Measurements from ENCODE around the gene HIGD1A. TPM values are rescaled to one million over a fixed set of nuclear protein-coding genes. Genes with fewer than 3 reads are reported as not detected.

Gene HIGD1A
- polyA plus RNA-seq, 1 experiment, result 225 TPM

DNA sequence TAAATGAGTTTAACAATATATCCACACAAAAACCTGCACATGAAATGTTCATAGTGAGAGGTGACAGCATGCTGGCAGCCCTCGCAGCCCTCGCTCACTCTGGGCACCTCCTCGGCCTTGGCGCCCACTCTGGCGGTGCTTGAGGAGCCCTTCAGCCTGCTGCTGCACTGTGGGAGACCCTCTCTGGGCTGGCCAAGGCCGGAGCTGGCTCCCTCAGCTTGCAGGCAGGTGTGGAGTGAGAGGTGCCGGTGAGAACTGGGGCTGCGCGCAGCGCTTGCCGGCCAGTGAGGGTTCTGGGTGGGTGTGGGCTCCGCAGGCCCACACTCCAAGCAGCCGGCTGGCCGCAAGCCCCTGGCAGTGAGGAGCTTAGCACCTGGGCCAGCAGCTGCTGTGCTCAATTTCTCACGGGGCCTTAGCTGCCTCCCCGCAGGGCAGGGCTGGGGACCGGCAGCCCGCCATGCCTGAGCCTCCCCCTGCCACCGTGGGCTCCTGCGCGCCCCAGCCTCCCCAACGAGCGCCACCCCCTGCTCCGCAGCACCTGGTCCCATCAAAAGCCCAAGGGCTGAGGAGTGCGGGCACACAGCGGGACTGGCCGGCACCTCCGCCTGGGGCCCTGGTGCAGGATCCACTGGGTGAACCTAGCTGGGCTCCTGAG, 34.7 kb downstream of the HIGD1A start:
- ChIA-PET POLR2A (no interaction called here), CTCF (no interaction called here)
- TF ChIP-seq, protein P1, sequence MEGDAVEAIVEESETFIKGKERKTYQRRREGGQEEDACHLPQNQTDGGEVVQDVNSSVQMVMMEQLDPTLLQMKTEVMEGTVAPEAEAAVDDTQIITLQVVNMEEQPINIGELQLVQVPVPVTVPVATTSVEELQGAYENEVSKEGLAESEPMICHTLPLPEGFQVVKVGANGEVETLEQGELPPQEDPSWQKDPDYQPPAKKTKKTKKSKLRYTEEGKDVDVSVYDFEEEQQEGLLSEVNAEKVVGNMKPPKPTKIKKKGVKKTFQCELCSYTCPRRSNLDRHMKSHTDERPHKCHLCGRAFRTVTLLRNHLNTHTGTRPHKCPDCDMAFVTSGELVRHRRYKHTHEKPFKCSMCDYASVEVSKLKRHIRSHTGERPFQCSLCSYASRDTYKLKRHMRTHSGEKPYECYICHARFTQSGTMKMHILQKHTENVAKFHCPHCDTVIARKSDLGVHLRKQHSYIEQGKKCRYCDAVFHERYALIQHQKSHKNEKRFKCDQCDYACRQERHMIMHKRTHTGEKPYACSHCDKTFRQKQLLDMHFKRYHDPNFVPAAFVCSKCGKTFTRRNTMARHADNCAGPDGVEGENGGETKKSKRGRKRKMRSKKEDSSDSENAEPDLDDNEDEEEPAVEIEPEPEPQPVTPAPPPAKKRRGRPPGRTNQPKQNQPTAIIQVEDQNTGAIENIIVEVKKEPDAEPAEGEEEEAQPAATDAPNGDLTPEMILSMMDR (IDR thresholded peaks at IDR 0.05; ENCODE audit: low read depth, low read length), result no peak
- Histone ChIP-seq H3K4me3 (ENCODE audit: low read depth, low read length) (no peak overlapping the region), H3K27me3 (ENCODE audit: control insufficient read depth, insufficient read depth, low read length) (peaks cover 3% of the 10 kb centered on the region), H3K27ac (ENCODE audit: low read depth, low read length) (no peak overlapping the region), H3K9me3 (ENCODE audit: control insufficient read depth, insufficient read depth, low read length) (peaks cover 7% of the 10 kb centered on the region; the same call in 1 of the 2 replicates)
- no peak for DNase-seq (ENCODE audit: low read depth, low spot score)

DNA sequence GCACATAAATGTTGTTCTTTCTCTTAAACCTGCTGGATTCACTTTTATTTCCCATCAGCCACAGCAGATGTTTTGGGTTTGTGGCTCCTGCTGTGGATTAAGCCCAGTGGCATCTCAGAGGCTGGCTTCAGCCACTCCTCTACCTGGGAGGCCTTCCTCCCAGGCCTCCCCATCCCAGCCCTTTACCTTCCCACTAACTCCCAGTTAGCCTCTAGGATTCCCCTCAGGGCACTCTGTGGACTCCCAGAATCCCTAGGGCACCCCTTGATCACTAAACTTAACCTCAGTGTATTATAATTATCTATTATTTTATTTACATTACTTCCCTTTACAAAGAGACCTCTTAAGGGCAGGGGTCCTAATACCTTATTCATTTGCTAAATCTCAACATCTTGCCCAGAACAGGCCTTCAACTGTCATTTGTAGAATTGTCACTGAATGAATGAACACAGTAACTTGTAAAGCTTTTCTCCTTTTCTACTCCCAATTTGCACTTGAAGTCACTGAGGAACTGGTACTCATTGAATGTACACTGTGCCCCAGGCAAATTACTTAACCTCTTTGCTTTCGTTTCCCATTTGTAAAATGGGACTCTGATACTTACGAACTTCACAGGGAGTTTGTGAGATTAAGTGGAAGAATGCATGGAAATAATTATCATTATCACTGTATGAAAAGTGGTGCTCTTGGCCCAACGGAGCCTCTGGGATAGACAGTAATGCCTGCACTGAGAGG, 39.6 kb downstream of the HIGD1A start:
- Histone ChIP-seq H3K4me3 (ENCODE audit: low read depth, low read length) (no peak overlapping the region), H3K27ac (ENCODE audit: low read depth, low read length) (no peak overlapping the region), H3K27me3 (ENCODE audit: control insufficient read depth, insufficient read depth, low read length) (peaks cover 4% of the 10 kb centered on the region), H3K9me3 (ENCODE audit: control insufficient read depth, insufficient read depth, low read length) (peaks cover 4% of the 10 kb centered on the region; the same call in 1 of the 2 replicates)
- CTCF ChIA-PET, result no interaction called here
- TF ChIP-seq, protein P1 (IDR thresholded peaks at IDR 0.05; ENCODE audit: low read depth, low read length), result no peak
- POLR2A ChIA-PET, result no interaction called here
- DNase-seq (ENCODE audit: low read depth, low spot score), result no peak

DNA sequence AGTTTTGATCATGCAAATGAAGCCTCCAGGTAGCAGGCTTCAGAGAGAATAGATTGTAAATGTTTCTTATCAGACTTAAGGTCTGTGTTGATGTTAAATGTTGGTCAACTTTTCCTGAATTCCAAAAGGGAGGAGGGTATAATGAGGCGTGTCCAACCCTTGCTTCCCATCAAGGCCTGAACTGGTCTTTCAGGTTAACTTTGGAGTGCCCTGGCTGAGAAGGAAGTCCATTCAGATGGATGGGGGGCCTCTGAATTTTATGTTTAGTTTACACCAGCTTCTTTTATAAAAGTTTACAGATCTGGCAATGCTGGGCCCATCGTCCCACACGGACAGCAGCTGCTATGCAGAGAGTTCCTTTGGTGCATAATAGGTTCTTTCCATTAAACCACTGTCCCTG, 40.2 kb downstream of the HIGD1A start:
- Histone ChIP-seq H3K4me3 (ENCODE audit: low read depth, low read length) (no peak overlapping the region), H3K9me3 (ENCODE audit: control insufficient read depth, insufficient read depth, low read length) (no peaks in the 10 kb centered on the region), H3K27me3 (ENCODE audit: control insufficient read depth, insufficient read depth, low read length) (peaks cover 4% of the 10 kb centered on the region), H3K27ac (ENCODE audit: low read depth, low read length) (no peak overlapping the region)
- no peak for DNase-seq (ENCODE audit: low read depth, low spot score)
- CTCF ChIA-PET, result interaction anchor here (1.0 kb wide), 1 partner anchor 16 kb away, joined by 5 read pairs; no protein-coding TSS in a partner anchor
- TF ChIP-seq, protein P1 (IDR thresholded peaks at IDR 0.05; ENCODE audit: low read depth, low read length), result no peak
- POLR2A ChIA-PET, result no interaction called here

DNA sequence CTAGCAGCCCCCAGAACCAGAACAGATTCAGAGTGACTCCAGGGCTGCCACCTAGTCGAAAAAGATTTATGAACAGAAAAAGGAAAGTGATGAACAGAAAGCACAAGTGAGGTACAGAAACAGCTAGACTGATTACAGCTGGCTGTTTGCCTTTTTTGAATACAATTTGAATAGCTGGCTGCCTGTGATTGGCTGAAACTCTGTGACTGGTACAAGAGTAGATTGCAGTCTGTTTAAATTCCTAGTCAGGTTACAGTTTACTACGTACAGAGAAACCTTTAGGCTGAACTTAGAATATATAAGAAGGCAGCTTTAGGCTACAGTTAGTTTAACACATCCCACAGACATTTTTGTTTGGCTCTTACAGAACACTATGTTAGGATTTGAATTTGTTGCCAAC, 41.3 kb downstream of the HIGD1A start:
- DNase-seq (ENCODE audit: low read depth, low spot score), result no peak
- TF ChIP-seq, protein P1 (IDR thresholded peaks at IDR 0.05; ENCODE audit: low read depth, low read length), result no peak
- Histone ChIP-seq H3K9me3 (ENCODE audit: control insufficient read depth, insufficient read depth, low read length) (no peaks in the 10 kb centered on the region), H3K27me3 (ENCODE audit: control insufficient read depth, insufficient read depth, low read length) (peaks cover 8% of the 10 kb centered on the region), H3K27ac (ENCODE audit: low read depth, low read length) (no peak overlapping the region), H3K4me3 (ENCODE audit: low read depth, low read length) (no peak overlapping the region)
- ChIA-PET POLR2A (interaction anchor here (1.5 kb wide), 1 partner anchor 16 kb away, joined by 3 read pairs; no protein-coding TSS in a partner anchor), CTCF (interaction anchor here (1.2 kb wide), 1 partner anchor 13 kb away, joined by 4 read pairs; no protein-coding TSS in a partner anchor)

Measured in AG04450 (cell line).